GM12891 (cell line): Measurements from ENCODE around the gene BZW2.

Source experiments
- DNase-seq: peaks from one replicate; pipeline ENCODE4 v3.0.0; 2011; ENCODE audit warnings: low spot score; ENCODE audit not compliant: insufficient read length
- FAIRE-seq: peaks from 2 replicates; lab custom pipeline; 2011; peaks lifted over from hg19 to GRCh38; lab: Jason Lieb, UNC
- PAX5 ChIP-seq: IDR thresholded peaks from 2 replicates; pipeline ENCODE4 v1.6.1; 2011; ENCODE audit warnings: low read length, moderate library complexity, mild to moderate bottlenecking; ENCODE audit not compliant: insufficient read depth, severe bottlenecking
- POLR2A ChIP-seq: IDR thresholded peaks from 2 replicates; pipeline ENCODE4 v1.6.1; 2011; ENCODE audit warnings: low read depth, low read length, control low read depth
- POLR2AphosphoS5 ChIP-seq: IDR thresholded peaks from 2 replicates; pipeline ENCODE4 v1.6.1; 2011; ENCODE audit warnings: low read depth, low read length, control low read depth
- POU2F2 ChIP-seq: IDR thresholded peaks from 2 replicates; pipeline ENCODE4 v1.6.1; 2011; ENCODE audit warnings: low read depth, mild to moderate bottlenecking, control low read depth, low read length, moderate library complexity
- SPI1 ChIP-seq: IDR thresholded peaks from 2 replicates; pipeline ENCODE4 v1.6.1; 2011; ENCODE audit warnings: low read depth, low read length, control low read depth
- TAF1 ChIP-seq: IDR thresholded peaks from 2 replicates; pipeline ENCODE4 v1.6.1; 2011; ENCODE audit warnings: low read depth, low read length, control low read depth

The BZW2 gene

GRCh38 chr7:16616122-16616521 is 29.9 kb upstream of the BZW2 start:
- FAIRE-seq (no peak), DNase-seq (no peak)
- TF ChIP-seq TAF1: no peak
- no peak for TF ChIP-seq PAX5
- no peak for TF ChIP-seq SPI1
- no peak for TF ChIP-seq POLR2AphosphoS5
- TF ChIP-seq POLR2A: no peak
- no peak for TF ChIP-seq POU2F2

DNA sequence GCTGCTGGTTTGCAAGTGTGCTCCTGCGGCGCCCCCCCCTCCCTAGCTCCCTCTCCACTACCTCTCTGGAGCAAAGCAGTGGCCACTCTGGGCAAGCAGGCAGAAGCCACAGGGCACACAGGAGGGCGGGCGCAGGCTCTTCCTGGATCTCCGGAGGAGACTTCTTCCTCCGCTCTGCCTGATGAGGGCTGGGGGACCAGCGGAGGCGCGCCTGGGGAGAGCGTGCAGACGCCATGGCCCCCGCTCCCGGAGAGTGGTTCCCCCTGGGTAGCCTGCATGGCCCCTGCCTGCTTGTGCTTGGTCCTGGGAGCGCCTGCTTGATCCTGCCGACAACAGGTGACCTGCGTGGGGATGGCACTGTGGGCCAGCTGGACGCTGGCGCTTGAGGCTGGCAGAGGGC is 29.4 kb upstream of the BZW2 start:
- no peak for DNase-seq
- TF ChIP-seq TAF1 (no peak), PAX5 (no peak), SPI1 (no peak), POU2F2 (no peak), POLR2A (no peak), POLR2AphosphoS5 (no peak)
- FAIRE-seq: no peak

GRCh38 chr7:16619979-16620408 is 26.0 kb upstream of the BZW2 start:
- FAIRE-seq (no peak), DNase-seq (no peak)
- TF ChIP-seq PAX5 (no peak), POLR2A (no peak), POLR2AphosphoS5 (no peak), SPI1 (no peak), POU2F2 (no peak), TAF1 (no peak)

DNA sequence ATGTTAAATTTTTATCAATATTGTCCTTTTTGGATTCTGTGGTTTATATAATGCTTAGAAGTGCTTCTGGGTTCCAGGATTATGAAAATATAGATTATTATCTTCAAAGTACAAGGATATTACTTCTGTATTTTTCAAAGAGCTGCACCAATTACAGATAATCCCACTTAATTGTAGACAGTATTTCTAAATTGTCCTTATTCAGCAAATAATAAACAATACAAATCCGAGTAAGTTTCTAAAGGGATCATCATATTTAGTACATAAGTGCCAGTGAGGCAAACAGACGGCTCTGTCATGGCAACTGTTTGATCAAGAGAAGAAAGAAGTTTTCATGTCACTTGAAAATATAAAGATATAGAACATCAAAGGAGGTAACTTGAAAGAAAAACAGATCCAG is 19.6 kb upstream of the BZW2 start:
- FAIRE-seq (no peak), DNase-seq (no peak)
- TF ChIP-seq POLR2A (no peak), POLR2AphosphoS5 (no peak), SPI1 (no peak)

GRCh38 chr7:16627236-16627635 is 18.7 kb upstream of the BZW2 start:
- FAIRE-seq (no peak), DNase-seq (no peak)
- TF ChIP-seq SPI1 (no peak), TAF1 (no peak), POU2F2 (no peak), PAX5 (no peak), POLR2A (no peak), POLR2AphosphoS5 (no peak)

- FAIRE-seq (no peak), DNase-seq (no peak)
- TF ChIP-seq TAF1 (no peak), POLR2AphosphoS5 (no peak), SPI1 (no peak), POU2F2 (no peak), POLR2A (no peak), PAX5 (no peak)
Measured at GRCh38 chr7:16630654-16631053, 15.3 kb upstream of the BZW2 start.

DNA sequence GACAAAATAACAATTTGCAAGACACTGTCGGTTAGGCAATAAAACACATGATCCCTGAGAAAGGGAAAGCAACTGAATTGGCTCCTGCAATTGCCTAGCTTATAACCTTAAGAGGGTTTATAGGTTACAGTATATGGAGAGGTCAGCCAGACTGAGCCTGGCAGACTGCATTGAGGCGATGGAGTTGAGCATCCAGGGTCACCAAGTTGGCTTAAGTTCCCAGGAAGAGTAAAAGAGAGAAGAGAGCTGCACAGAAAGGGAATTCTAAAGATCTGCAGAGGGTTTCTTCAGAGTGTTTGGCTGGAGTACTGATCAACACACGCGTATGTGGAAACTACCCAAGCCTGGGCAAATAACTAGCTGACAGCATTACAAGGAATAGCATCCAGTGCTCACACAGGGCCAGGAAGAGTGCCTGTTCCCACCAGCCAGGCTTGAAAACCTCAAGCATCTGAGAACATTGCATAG is 11.7 kb upstream of the BZW2 start:
- no peak for DNase-seq
- no peak for FAIRE-seq
- no peak for TF ChIP-seq POU2F2
- no peak for TF ChIP-seq TAF1
- TF ChIP-seq POLR2A: no peak
- TF ChIP-seq POLR2AphosphoS5: no peak
- no peak for TF ChIP-seq PAX5
- TF ChIP-seq SPI1: no peak

DNA sequence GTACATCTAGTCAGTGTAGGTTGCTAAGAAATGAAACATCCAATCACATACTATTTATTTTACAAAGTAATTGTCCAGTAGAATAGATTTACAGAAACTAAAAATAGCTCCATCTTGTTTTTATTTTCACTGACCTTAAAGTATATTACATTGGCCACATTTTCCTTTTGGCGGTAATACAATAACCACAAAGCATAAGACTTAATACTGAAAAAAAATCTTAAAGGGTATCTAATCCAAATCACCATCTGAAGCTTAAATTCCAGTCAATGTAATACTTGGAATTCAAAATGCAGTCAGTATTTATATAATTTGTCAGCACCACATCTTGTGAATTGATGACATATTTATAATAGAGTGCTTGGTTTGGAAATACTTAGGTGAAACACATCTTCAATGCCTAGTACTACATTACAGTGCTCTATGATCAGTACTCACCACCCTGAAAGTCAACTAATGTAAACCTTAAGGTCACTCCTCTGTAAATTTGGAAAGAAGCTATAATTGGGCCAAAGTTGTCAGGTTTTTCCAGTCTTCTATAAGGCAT is 9.4 kb upstream of the BZW2 start:
- DNase-seq (no peak), FAIRE-seq (no peak)
- TF ChIP-seq SPI1: no peak

- DNase-seq (no peak), FAIRE-seq (no peak)
- no peak for TF ChIP-seq POLR2A
- TF ChIP-seq POLR2AphosphoS5: no peak
- TF ChIP-seq POU2F2: no peak
- no peak for TF ChIP-seq TAF1
- no peak for TF ChIP-seq PAX5
- no peak for TF ChIP-seq SPI1
Measured at GRCh38 chr7:16637379-16637778, 8.6 kb upstream of the BZW2 start.

DNA sequence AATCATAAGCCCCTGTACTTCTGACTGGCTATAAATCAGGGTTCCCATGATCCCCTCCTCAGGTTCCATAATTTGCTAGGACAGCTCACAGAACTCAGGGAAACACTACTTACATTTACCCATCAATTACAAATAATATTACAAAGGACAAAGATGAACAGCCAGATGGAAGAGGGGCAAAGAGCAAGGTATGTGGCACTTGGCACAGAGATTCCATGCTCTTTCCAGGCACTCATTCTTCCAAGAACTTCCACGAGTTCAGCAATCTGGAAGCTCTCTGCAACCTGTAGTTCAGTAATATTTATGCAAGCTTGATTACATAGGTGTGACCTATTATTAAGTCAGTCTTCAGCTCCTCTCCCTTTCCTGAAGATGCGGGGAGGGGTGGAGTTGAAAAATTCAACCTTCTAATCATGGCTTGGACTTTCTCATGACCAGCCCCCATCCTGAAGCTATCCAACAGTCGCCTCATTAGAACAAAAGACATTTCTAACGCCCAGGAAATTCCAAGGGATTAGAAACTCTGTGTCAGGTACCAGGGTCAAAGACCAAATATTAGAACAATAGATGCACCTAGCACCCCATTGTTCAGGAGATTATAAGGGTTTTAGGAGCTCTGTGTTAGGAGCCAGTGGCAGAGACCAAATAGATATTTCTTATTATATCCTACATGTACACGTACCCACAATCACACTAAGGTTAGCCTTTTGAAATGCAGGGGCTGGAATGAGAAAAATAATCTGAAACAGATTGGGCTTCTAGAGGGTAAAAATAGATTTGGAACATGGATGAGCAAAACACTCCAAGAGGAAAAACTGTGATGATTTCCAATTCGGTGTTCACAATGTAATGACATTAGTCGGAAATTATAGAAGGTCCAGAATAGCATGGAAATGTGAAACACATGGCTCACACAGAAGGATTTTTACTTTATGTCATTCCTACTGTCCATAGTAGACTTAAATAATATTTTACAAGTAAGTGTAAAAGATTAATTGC is 7.4 kb upstream of the BZW2 start:
- no peak for DNase-seq
- no peak for TF ChIP-seq POU2F2
- TF ChIP-seq POLR2AphosphoS5: no peak
- TF ChIP-seq SPI1: no peak
- TF ChIP-seq POLR2A: no peak
- TF ChIP-seq PAX5: no peak
- no peak for TF ChIP-seq TAF1
- no peak for FAIRE-seq
